NCI-H2227 (cell line): Measurements from ENCODE around the gene TOMT.
"Not testable (repeated sequence)": the region's sequence is repeated elsewhere in the genome, so short reads cannot be mapped to it uniquely, and the experiment has no call there.

ENCODE experiments used
- DNase-seq: peaks from one replicate; lab custom pipeline; 2025; ENCODE audit not compliant: unreplicated experiment; lab: John Stamatoyannopoulos, UW

Gene TOMT

GRCh38 chr11:72123117-72123653 is 17.5 kb downstream of the TOMT start:
- DNase-seq: no peak

- no peak for DNase-seq
Measured at GRCh38 chr11:72124046-72124445, 18.3 kb downstream of the TOMT start.

- no peak for DNase-seq
Measured at GRCh38 chr11:72125956-72126355, 20.2 kb downstream of the TOMT start.

- DNase-seq: no peak
Measured at GRCh38 chr11:72127923-72128322, 22.2 kb downstream of the TOMT start.

GRCh38 chr11:72129381-72129780 is 23.7 kb downstream of the TOMT start:
- no peak for DNase-seq

- DNase-seq: no peak
Measured at GRCh38 chr11:72132646-72133045, 26.9 kb downstream of the TOMT start.

GRCh38 chr11:72135473-72135872 is 29.7 kb downstream of the TOMT start, which contains the start of gene FOLR3:
Gene FOLR3, plus strand, starts transcription at chr11:72135725. Its CDS starts 228 bp downstream, at chr11:72135953.
- DNase-seq: not testable (repeated sequence)

- no peak for DNase-seq
Measured at GRCh38 chr11:72135891-72136683, 30.4 kb downstream of the TOMT start.

- no peak for DNase-seq
Measured at GRCh38 chr11:72136684-72137262, 31.0 kb downstream of the TOMT start.

GRCh38 chr11:72138821-72139390 is 33.2 kb downstream of the TOMT start:
- no peak for DNase-seq

- no peak for DNase-seq
Measured at GRCh38 chr11:72139500-72139899, 33.8 kb downstream of the TOMT start.

- no peak for DNase-seq
Measured at GRCh38 chr11:72140661-72141060, 34.9 kb downstream of the TOMT start.

- DNase-seq: no peak
Measured at GRCh38 chr11:72141066-72141465, 35.3 kb downstream of the TOMT start.

- DNase-seq: not testable (repeated sequence)
Measured at GRCh38 chr11:72142086-72142485, 36.4 kb downstream of the TOMT start.

- not testable (repeated sequence) for DNase-seq
Measured at GRCh38 chr11:72142543-72142942, 36.8 kb downstream of the TOMT start.

- no peak for DNase-seq
Measured at GRCh38 chr11:72144807-72145565, 39.3 kb downstream of the TOMT start.

GRCh38 chr11:72146625-72147024 is 40.9 kb downstream of the TOMT start:
- no peak for DNase-seq

- no peak for DNase-seq
Measured at GRCh38 chr11:72150882-72151281, 45.2 kb downstream of the TOMT start.

- not testable (repeated sequence) for DNase-seq
Measured at GRCh38 chr11:72153874-72154273, 48.1 kb downstream of the TOMT start.

GRCh38 chr11:72154816-72155215 is 49.1 kb downstream of the TOMT start:
- DNase-seq: no peak

- no peak for DNase-seq
Measured at GRCh38 chr11:72155751-72156150, 50.0 kb downstream of the TOMT start.
